Measurements from ENCODE around the gene DLG2. TPM values are rescaled to one million over a fixed set of nuclear protein-coding genes. Genes with fewer than 3 reads are reported as not detected.

Gene DLG2
- total RNA-seq, 1 donor from 2014 or later, result 7.2 TPM

DNA sequence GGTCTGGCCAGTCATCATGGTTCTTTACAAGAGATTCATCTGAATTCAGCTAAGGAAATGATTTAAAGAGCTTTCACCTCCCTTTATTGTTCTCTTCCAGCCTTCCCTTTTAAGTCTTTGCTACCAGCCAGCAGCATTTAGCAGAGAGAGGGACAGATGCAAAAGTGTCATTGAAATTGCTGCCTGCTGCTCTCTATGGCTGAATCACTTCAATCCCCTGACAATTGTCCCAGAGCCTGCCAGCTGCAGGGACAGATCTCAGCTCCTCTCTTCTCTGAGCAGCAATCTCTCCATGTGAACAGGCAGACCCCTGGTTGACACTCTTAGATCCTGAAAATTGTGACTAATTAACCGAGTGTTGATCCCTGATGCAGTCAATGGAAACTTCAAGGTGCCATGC, 1524.0 kb downstream of the DLG2 start:
- Histone ChIP-seq H3K4me3 (no peak overlapping the region), H3K27me3 (ENCODE audit: low read depth) (no peaks in the 10 kb centered on the region), H3K4me1 (no peaks in the 10 kb centered on the region), H3K36me3 (no peaks in the 10 kb centered on the region), H3K9me3 (no peaks in the 10 kb centered on the region), H3K27ac (no peak overlapping the region)
- TF ChIP-seq, protein P1, sequence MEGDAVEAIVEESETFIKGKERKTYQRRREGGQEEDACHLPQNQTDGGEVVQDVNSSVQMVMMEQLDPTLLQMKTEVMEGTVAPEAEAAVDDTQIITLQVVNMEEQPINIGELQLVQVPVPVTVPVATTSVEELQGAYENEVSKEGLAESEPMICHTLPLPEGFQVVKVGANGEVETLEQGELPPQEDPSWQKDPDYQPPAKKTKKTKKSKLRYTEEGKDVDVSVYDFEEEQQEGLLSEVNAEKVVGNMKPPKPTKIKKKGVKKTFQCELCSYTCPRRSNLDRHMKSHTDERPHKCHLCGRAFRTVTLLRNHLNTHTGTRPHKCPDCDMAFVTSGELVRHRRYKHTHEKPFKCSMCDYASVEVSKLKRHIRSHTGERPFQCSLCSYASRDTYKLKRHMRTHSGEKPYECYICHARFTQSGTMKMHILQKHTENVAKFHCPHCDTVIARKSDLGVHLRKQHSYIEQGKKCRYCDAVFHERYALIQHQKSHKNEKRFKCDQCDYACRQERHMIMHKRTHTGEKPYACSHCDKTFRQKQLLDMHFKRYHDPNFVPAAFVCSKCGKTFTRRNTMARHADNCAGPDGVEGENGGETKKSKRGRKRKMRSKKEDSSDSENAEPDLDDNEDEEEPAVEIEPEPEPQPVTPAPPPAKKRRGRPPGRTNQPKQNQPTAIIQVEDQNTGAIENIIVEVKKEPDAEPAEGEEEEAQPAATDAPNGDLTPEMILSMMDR (IDR thresholded peaks at IDR 0.05), result no peak
- intact Hi-C loops (cut with DNase I), result no loop called here
- ATAC-seq (no peak), DNase-seq (no peak)

DNA sequence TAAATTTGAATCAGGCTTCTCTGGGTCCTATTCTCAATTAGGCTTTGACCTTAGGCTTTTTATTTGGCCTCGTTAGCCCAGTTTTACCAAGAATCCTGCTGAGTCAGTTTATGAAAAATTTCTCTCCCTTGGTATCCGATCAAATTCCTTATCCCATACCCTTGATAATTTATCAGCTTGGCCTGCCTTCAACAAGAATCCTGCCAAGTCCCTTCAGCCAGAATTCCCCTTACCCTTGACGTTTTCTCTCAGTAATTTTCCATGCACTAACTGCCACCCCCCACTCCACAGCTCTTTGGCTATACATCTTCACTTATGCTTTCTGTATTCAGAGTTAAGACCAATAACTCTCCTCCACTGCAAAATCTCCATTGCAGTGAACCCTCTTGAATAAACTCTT, 1530.0 kb downstream of the DLG2 start:
- DNase-seq (no peak), ATAC-seq (no peak)
- Histone ChIP-seq H3K27ac (no peak overlapping the region), H3K4me1 (no peaks in the 10 kb centered on the region), H3K9me3 (no peaks in the 10 kb centered on the region), H3K36me3 (no peaks in the 10 kb centered on the region), H3K27me3 (ENCODE audit: low read depth) (no peaks in the 10 kb centered on the region), H3K4me3 (no peak overlapping the region)
- TF ChIP-seq, protein P1 (IDR thresholded peaks at IDR 0.05), result no peak
- intact Hi-C loops (cut with DNase I), result no loop called here

DNA sequence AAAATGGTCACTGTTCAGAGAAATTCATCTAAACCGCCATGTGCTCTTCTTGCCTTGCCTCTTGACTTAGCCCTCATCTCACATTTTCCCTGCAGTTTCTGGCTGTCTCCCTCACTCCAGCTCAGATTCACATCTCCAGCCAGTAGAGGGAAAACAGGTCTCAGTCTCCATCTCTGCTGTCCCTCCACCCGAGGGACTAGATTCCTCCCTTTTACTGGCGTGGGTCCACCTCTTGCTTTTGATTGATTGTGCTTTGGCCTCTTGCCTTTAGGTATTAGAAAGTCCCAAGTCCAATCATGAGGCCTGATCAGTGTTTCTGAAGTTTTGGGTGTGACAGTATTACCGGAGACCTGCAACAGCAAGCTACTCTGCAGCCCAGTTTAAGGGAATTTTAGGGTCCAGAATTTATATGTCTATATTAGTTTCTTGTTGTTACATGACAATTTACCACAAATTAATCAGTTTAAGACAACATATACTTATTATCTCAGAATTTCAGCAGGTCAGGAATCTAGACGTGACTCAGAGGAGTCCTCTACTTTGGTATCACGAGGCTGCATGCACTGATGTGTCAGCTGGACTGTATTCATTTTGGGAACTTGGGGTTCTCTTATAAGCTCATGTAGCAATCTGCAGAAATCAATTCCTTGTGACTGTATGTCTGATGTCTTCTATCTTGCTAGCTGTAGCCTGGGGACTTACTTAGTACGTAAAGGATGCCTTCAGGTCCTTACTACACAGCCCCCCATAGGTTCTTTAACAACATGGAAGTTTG, 1535.7 kb downstream of the DLG2 start:
- Histone ChIP-seq H3K27me3 (ENCODE audit: low read depth) (no peaks in the 10 kb centered on the region), H3K4me1 (no peaks in the 10 kb centered on the region), H3K4me3 (no peak overlapping the region), H3K27ac (no peak overlapping the region), H3K36me3 (no peaks in the 10 kb centered on the region), H3K9me3 (no peaks in the 10 kb centered on the region)
- ATAC-seq (no peak), DNase-seq (no peak)
- TF ChIP-seq, protein P1 (IDR thresholded peaks at IDR 0.05), result no peak
- intact Hi-C loops (cut with DNase I), result no loop called here

DNA sequence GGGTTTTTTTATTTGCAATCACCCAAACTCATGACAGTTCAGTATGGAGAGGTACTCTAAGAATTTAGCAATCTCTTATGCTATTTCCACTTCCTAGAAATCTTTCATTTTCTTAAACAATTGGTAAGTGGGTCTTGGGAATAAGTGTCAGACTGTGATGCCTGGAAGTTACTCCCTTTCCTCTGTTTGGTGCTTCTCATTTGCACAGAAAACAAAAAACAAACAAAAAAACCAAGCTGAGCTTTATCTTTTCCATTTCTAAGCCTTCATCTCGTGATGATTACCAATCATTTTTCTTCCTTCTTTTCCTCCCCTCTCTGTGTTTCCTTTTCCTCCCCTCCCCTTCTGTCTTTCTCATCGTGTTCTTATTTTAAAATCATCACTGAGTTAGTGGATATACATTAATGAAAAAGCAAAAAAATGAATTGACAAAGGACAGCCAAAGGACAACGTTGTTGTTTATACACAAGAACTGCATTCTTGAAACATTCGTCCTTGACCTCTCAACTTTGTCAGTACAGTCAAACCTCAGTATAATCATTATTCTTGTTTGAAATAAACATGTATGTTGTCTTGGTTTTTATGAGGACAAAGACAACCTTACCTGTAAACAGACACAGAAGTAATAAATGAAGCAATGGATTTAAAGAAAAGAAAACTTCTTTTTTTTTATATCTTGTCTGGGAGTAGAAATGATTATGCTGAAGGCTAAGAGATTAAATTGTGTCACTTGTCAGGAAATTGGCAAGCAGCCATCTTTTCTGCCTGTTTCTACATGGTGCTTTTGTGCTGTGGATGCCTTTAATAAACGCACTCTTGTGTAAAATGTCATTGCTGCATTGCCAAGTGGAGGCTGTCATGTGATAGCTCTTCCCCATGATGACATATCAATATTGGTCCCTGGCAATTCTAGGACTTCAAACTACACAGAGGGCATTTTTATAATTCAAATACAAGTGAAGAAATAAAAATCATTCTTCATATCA, 1537.8 kb downstream of the DLG2 start:
- no peaks in the 10 kb centered on the region for H3K36me3 ChIP-seq
- no peaks in the 10 kb centered on the region for H3K4me1 ChIP-seq
- H3K9me3 ChIP-seq, result no peaks in the 10 kb centered on the region
- no peak overlapping the region for H3K4me3 ChIP-seq
- ATAC-seq (no peak), DNase-seq (no peak)
- no peaks in the 10 kb centered on the region for H3K27me3 ChIP-seq (ENCODE audit: low read depth)
- no peak overlapping the region for H3K27ac ChIP-seq
- intact Hi-C loops (cut with DNase I), result no loop called here
- TF ChIP-seq, protein P1 (IDR thresholded peaks at IDR 0.05), result no peak

DNA sequence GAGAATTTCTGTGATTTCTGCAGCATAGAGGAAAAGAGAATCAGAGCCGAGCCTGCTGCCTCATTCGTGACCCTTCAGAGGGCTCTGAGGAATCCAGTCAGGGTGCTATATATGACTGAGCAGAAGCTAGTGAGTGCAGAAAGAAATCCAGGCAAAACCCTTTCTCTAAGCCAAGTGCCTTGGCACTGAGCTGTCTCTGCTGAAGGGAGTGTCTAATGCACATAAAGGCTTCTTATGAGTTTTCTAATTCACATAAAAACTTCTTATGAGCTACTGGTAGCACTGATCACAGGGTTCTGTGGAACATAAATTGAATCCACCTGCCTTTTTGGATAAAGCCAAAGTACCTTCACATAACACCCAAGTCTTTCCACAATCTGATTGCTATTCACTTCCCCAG, 1555.3 kb downstream of the DLG2 start:
- Histone ChIP-seq H3K9me3 (no peaks in the 10 kb centered on the region), H3K4me3 (no peak overlapping the region), H3K36me3 (no peaks in the 10 kb centered on the region), H3K27me3 (ENCODE audit: low read depth) (no peaks in the 10 kb centered on the region), H3K4me1 (no peaks in the 10 kb centered on the region), H3K27ac (no peak overlapping the region)
- TF ChIP-seq, protein P1 (IDR thresholded peaks at IDR 0.05), result no peak
- ATAC-seq (no peak), DNase-seq (no peak)
- intact Hi-C loops (cut with DNase I), result no loop called here
